GM12873 (cell line): ENCODE data around the gene KLK3.
A peak's percentile ranks its signal among the peaks of the same experiment; 100 is the strongest.

Experiments
- CTCF ChIP-seq: IDR thresholded peaks from 2 replicates; pipeline ENCODE4 v1.5.1; 2012; ENCODE audit warnings: low read depth, mild to moderate bottlenecking, moderate library complexity, low read length, control low read depth; ENCODE audit not compliant: insufficient read depth; ENCODE audit errors: missing control alignments

The KLK3 gene

GRCh38 chr19:50897191-50897607 is 42.5 kb downstream of the KLK3 start:
- TF ChIP-seq CTCF: no peak

GRCh38 chr19:50897612-50898011 is 42.9 kb downstream of the KLK3 start:
- TF ChIP-seq CTCF: no peak

- TF ChIP-seq CTCF: no peak
These were observed 43.3 kb downstream of the KLK3 start for GRCh38 chr19:50898018-50898417.

- no peak for TF ChIP-seq CTCF
These were observed 44.9 kb downstream of the KLK3 start for GRCh38 chr19:50899569-50899968.

GRCh38 chr19:50902640-50903039 is 47.9 kb downstream of the KLK3 start:
- TF ChIP-seq CTCF: no peak

- peak; percentile 77 for TF ChIP-seq CTCF
These were observed 51.5 kb downstream of the KLK3 start for GRCh38 chr19:50906217-50906616.

GRCh38 chr19:50908336-50908735 is 53.6 kb downstream of the KLK3 start:
- TF ChIP-seq CTCF: no peak
